Nephron progenitor cell (in vitro differentiated cells): ENCODE data around the gene GPANK1.

ENCODE experiments used
- DNase-seq: peaks from one replicate; pipeline ENCODE4 v3.0.0; 2021
- H3K27ac Mint-ChIP-seq: 2 replicates; pipeline ENCODE4 v1.8.0; 2021; ENCODE audit warnings: mild to moderate bottlenecking, moderate library complexity, mixed read lengths
- H3K27me3 Mint-ChIP-seq: 2 replicates; pipeline ENCODE4 v1.8.0; 2021; ENCODE audit warnings: mild to moderate bottlenecking, low read depth, mixed read lengths; ENCODE audit not compliant: poor library complexity
- H3K36me3 Mint-ChIP-seq: 2 replicates; pipeline ENCODE4 v1.8.0; 2021; ENCODE audit warnings: low read depth, mixed read lengths
- H3K4me1 Mint-ChIP-seq: 2 replicates; pipeline ENCODE4 v1.8.0; 2021; ENCODE audit warnings: mixed read lengths
- H3K4me3 Mint-ChIP-seq: 2 replicates; pipeline ENCODE4 v1.8.0; 2021; ENCODE audit warnings: mild to moderate bottlenecking, moderate library complexity, mixed read lengths
- H3K9me3 Mint-ChIP-seq: 2 replicates; pipeline ENCODE4 v1.8.0; 2021; ENCODE audit warnings: mild to moderate bottlenecking, moderate library complexity, mixed read lengths
- TF ChIP-seq, protein P1 (sequence below): fragments of 200-600 bp; sonication (generic); IDR thresholded peaks from 2 replicates; pipeline ENCODE4 v1.5.0; 2021; ENCODE audit warnings: antibody characterized with exemption

Gene GPANK1

GRCh38 chr6:31676322-31676903 lies 11.6 kb upstream of the GPANK1 start:
- Mint-ChIP-seq H3K27me3 (peaks cover 12% of the 10 kb centered on the region), H3K36me3 (peaks cover 21% of the 10 kb centered on the region), H3K4me3 (no peak overlapping the region), H3K27ac (peak overlapping the region; percentile 30), H3K4me1 (peaks cover 21% of the 10 kb centered on the region), H3K9me3 (no peaks in the 10 kb centered on the region)
- TF ChIP-seq, protein P1, sequence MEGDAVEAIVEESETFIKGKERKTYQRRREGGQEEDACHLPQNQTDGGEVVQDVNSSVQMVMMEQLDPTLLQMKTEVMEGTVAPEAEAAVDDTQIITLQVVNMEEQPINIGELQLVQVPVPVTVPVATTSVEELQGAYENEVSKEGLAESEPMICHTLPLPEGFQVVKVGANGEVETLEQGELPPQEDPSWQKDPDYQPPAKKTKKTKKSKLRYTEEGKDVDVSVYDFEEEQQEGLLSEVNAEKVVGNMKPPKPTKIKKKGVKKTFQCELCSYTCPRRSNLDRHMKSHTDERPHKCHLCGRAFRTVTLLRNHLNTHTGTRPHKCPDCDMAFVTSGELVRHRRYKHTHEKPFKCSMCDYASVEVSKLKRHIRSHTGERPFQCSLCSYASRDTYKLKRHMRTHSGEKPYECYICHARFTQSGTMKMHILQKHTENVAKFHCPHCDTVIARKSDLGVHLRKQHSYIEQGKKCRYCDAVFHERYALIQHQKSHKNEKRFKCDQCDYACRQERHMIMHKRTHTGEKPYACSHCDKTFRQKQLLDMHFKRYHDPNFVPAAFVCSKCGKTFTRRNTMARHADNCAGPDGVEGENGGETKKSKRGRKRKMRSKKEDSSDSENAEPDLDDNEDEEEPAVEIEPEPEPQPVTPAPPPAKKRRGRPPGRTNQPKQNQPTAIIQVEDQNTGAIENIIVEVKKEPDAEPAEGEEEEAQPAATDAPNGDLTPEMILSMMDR = no peak
- no peak for DNase-seq

- DNase-seq = no peak
- peak within 1 kb of the TSS; percentile 68 for H3K27ac Mint-ChIP-seq
- no peaks in the 10 kb centered on the region for H3K9me3 Mint-ChIP-seq
- peaks cover 62% of the 10 kb centered on the region for H3K36me3 Mint-ChIP-seq
- TF ChIP-seq, protein P1 = no peak
- H3K4me3 Mint-ChIP-seq = no peak within 1 kb of the TSS
- H3K27me3 Mint-ChIP-seq = peaks cover 7% of the 10 kb centered on the region
- H3K4me1 Mint-ChIP-seq = peaks cover 22% of the 10 kb centered on the region
Observed at GRCh38 chr6:31669676-31670075, 4.9 kb upstream of the GPANK1 start, which contains the start of gene LY6G5B. TSS of gene LY6G5B (plus strand) at chr6:31669976. CDS start at chr6:31670951, 975 bp downstream.

- H3K9me3 Mint-ChIP-seq = no peaks in the 10 kb centered on the region
- TF ChIP-seq, protein P1 = no peak
- H3K4me1 Mint-ChIP-seq = peaks cover 51% of the 10 kb centered on the region
- peaks cover 57% of the 10 kb centered on the region for H3K36me3 Mint-ChIP-seq
- H3K27ac Mint-ChIP-seq = peak overlapping the region; percentile 96
- peaks cover 8% of the 10 kb centered on the region for H3K27me3 Mint-ChIP-seq
- no peak for DNase-seq
- H3K4me3 Mint-ChIP-seq = peak overlapping the region; percentile 93
Observed at GRCh38 chr6:31666337-31666965, 1.7 kb upstream of the GPANK1 start.

- TF ChIP-seq, protein P1 = no peak
- Mint-ChIP-seq H3K27me3 (peaks cover 8% of the 10 kb centered on the region), H3K27ac (peak within 1 kb of the TSS; percentile 96), H3K36me3 (peaks cover 50% of the 10 kb centered on the region), H3K9me3 (no peaks in the 10 kb centered on the region), H3K4me3 (peak within 1 kb of the TSS; percentile 93), H3K4me1 (peaks cover 58% of the 10 kb centered on the region)
- peak; percentile 95 for DNase-seq
Observed at GRCh38 chr6:31665501-31666336, 922 bp upstream of the GPANK1 start, which contains the start of gene CSNK2B. TSS of gene CSNK2B (plus strand) at chr6:31666080. CDS start at chr6:31666832, 752 bp downstream.

DNA sequence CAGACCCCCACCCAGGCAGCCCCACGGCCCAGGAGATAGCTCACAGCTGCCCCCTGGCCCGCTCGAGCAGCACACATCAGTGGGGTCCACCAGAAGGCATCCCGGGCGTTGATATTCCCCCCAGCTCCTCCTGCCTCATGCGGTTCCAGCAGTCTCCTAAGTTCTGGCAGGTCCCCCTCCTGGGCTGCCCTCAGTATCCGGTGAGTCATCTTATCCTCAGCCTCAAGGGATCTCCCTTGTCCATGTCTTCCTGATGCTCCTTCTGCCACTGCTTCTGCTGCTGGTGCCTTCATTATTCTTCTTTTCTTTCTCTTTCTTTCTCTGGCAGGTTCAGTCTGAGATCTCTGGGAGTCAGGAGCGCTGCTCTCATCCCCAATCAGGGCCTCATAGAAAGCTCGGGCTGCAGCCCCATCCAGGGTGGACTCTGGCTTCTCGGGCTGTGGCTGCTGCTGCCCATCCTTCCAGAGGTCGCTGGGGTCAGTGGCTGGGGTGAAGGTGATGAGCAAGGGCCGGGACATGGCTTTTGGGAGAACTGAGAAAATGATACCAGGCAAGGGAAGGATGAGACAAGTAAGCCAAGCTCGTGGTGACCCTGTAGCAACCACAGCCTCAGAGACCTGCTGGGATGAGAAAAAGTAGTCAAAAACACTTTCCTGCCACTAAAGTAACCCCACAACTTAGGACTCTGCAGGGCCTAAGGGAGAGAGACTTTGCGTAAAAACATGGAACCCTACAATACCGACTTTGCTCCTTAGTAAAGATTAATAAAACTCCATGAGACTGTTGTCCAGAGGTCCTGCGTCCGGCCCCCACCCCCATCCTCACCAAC lies 622 bp downstream of the GPANK1 start:
- no peak for DNase-seq
- Mint-ChIP-seq H3K27me3 (peaks cover 8% of the 10 kb centered on the region), H3K9me3 (no peaks in the 10 kb centered on the region), H3K4me3 (peak overlapping the region; percentile 93), H3K36me3 (peaks cover 43% of the 10 kb centered on the region), H3K27ac (peak overlapping the region; percentile 96), H3K4me1 (peaks cover 73% of the 10 kb centered on the region)
- TF ChIP-seq, protein P1 = no peak
